ENCODE data around the gene MGST2.

The MGST2 gene

GRCh38 chr4:139745111-139745639 lies 79.6 kb downstream of the MGST2 start:
- no peak for DNase-seq

- no peak for DNase-seq
Measured at GRCh38 chr4:139746431-139747171, 81.0 kb downstream of the MGST2 start.

- DNase-seq: no peak
Measured at GRCh38 chr4:139749338-139749737, 83.7 kb downstream of the MGST2 start.

GRCh38 chr4:139749835-139750498 lies 84.3 kb downstream of the MGST2 start:
- DNase-seq: no peak

- no peak for DNase-seq
Measured at GRCh38 chr4:139753686-139754085, 88.1 kb downstream of the MGST2 start.

All from activated CD4-positive, alpha-beta T cell treated with anti-CD3 and anti-CD28 coated beads for 1 hour (primary cell).